CD4-positive, alpha-beta T cell (primary cell): Measurements from ENCODE around the gene STUB1. TPM values are rescaled to one million over a fixed set of nuclear protein-coding genes. Genes with fewer than 3 reads are reported as not detected.

Experiments
- ATAC-seq: fragments of 200-7000 bp; cut with Tn5 transposase; one replicate; pipeline ENCODE4 v1.10.0; 2022; ENCODE audit warnings: mild to moderate bottlenecking; ENCODE audit not compliant: poor library complexity
- CTCF ChIA-PET: fragments of 350-600 bp; sonication (Branson Sonifier 250); formaldehyde crosslinking; loops from one replicate; lab custom pipeline; 2021; ENCODE audit warnings: antibody characterized with exemption, inconsistent platforms; lab: Charles Lee
- POLR2A ChIA-PET: fragments of 350-600 bp; sonication (Branson Sonifier 250); formaldehyde crosslinking; loops from one replicate; lab custom pipeline; 2021; ENCODE audit warnings: antibody characterized with exemption, inconsistent platforms; lab: Charles Lee
- DNase-seq, 14 experiments: peaks; one replicate each; pipeline ENCODE4 v3.0.0-alpha.2; 2013 to 2020; ENCODE audit warnings: mixed read lengths in 2 of 14
- H3K27ac ChIP-seq, 2 donors: one replicate each; pipeline versions ENCODE4 v1.5.1 to v1.7.0; 2013; ENCODE audit warnings: low read length in 2 of 2, low read depth in 1 of 2, mild to moderate bottlenecking in 1 of 2
- H3K27me3 ChIP-seq, 2 experiments: 1 replicate in 1 of 2; 2 replicates in 1 of 2; pipeline versions ENCODE4 v1.6.1 to v1.7.0; 2013; ENCODE audit warnings: low read length in 2 of 2, control low read depth in 1 of 2, mild to moderate bottlenecking in 1 of 2, moderate library complexity in 1 of 2; ENCODE audit not compliant: insufficient read depth in 2 of 2, control insufficient read depth in 1 of 2
- H3K36me3 ChIP-seq: one replicate; pipeline ENCODE4 v1.6.1; 2013; ENCODE audit warnings: low read length, control low read depth; ENCODE audit not compliant: insufficient read depth
- H3K4me1 ChIP-seq: one replicate; pipeline ENCODE4 v1.6.1; 2013; ENCODE audit warnings: low read length, control low read depth; ENCODE audit not compliant: insufficient read depth
- H3K4me3 ChIP-seq: one replicate; pipeline ENCODE4 v1.5.1; 2013; ENCODE audit warnings: mild to moderate bottlenecking, low read length, moderate library complexity
- H3K9me3 ChIP-seq, 2 experiments: 1 replicate in 1 of 2; 2 replicates in 1 of 2; pipeline versions ENCODE4 v1.6.1 to v1.7.0; 2013; ENCODE audit warnings: low read length in 2 of 2, mild to moderate bottlenecking in 2 of 2, control low read depth in 1 of 2, moderate library complexity in 1 of 2; ENCODE audit not compliant: control insufficient read depth in 1 of 2, insufficient read depth in 1 of 2
- H3K27ac Mint-ChIP-seq: one replicate; pipeline ENCODE4 v1.8.0; 2020; ENCODE audit warnings: mixed read lengths
- H3K27me3 Mint-ChIP-seq: one replicate; pipeline ENCODE4 v1.8.0; 2021; ENCODE audit warnings: mixed read lengths
- H3K36me3 Mint-ChIP-seq: one replicate; pipeline ENCODE4 v1.8.0; 2021; ENCODE audit warnings: low read depth, mixed read lengths
- H3K4me1 Mint-ChIP-seq: one replicate; pipeline ENCODE4 v1.8.0; 2021; ENCODE audit warnings: low read depth, mixed read lengths
- H3K4me3 Mint-ChIP-seq: one replicate; pipeline ENCODE4 v1.8.0; 2020; ENCODE audit warnings: mild to moderate bottlenecking, mixed read lengths
- H3K9me3 Mint-ChIP-seq: one replicate; pipeline ENCODE4 v1.8.0; 2020; ENCODE audit warnings: mixed read lengths
- CTCF ChIP-seq: fragments of 200-600 bp; IDR thresholded peaks from one replicate; pipeline ENCODE4 v1.8.0; 2022; ENCODE audit warnings: antibody characterized with exemption, mild to moderate bottlenecking
- intact Hi-C, 2 experiments: fragments of 100-400 bp; cut with DNase I in 1 of 2; cut with micrococcal nuclease in 1 of 2; formaldehyde crosslinking; loops; one replicate each; pipeline versions ENCODE4 v1.15.1 to v1.9.0; 2023 to 2025; cut with DNase I, micrococcal nuclease
- total RNA-seq, 174 experiments: library from RNA in 2 of 174; stranded (reverse) in 2 of 174; gene quantifications; one replicate each; pipeline ENCODE4 v1.2.3 and lab custom pipeline; 2021 to 2026

STUB1 gene
- total RNA-seq, 2 experiments from 2014 or later: 46.9 to 53.9 TPM

- H3K27ac ChIP-seq: no peak overlapping the region
- H3K27ac Mint-ChIP-seq: no peak overlapping the region
Measured at GRCh38 chr16:634996-635395, 45.2 kb upstream of the STUB1 start.

GRCh38 chr16:635573-636205 lies 44.5 kb upstream of the STUB1 start:
- Mint-ChIP-seq H3K27me3 (peaks cover 6% of the 10 kb centered on the region), H3K27ac (peak overlapping the region; percentile 100), H3K4me1 (peaks cover 8% of the 10 kb centered on the region), H3K4me3 (peak overlapping the region; percentile 45), H3K36me3 (peaks cover 9% of the 10 kb centered on the region), H3K9me3 (no peaks in the 10 kb centered on the region)
- intact Hi-C loops: loop anchor here (1.0 to 2.0 kb wide), 5 partner anchors 46 to 108 kb away; partner anchors contain the start of genes CAPN15 (in 1 of the 2), JMJD8 (in 1 of the 2) and PIGQ (in 1 of the 2)
- POLR2A ChIA-PET: interaction anchor here (1.0 to 3.0 kb wide), 20 partner anchors 12 to 1571 kb away, joined by 3 to 18 read pairs (median 4); partner anchors contain the start of genes ANTKMT, CAPN15, DECR2 and FAM234A
- Histone ChIP-seq H3K27me3 (no peaks in the 10 kb centered on the region), H3K4me3 (peak overlapping the region; percentile 73), H3K9me3 (peaks cover 0 to 10% of the 10 kb centered on the region in 2 experiments), H3K27ac (peak overlapping the region in 1 of 2 donors; percentile 82), H3K36me3 (no peaks in the 10 kb centered on the region), H3K4me1 (peaks cover 37% of the 10 kb centered on the region)
- no peak for ATAC-seq
- peak in 2 of 14 experiments; percentile 36 to 57 for DNase-seq
- no peak for TF ChIP-seq CTCF
- CTCF ChIA-PET: interaction anchor here (1.3 to 1.5 kb wide), 4 partner anchors 12 to 108 kb away, joined by 3 to 6 read pairs (median 4); partner anchors contain the start of genes CAPN15 and WDR90

More at GRCh38 chr16:634996-635395, 45.2 kb upstream of the STUB1 start:
- no peak for TF ChIP-seq CTCF
- intact Hi-C loops: no loop called here
- H3K4me3 ChIP-seq: peak overlapping the region; percentile 73
- peaks cover 36% of the 10 kb centered on the region for H3K4me1 ChIP-seq
- H3K27me3 ChIP-seq: no peaks in the 10 kb centered on the region
- ChIA-PET POLR2A (no interaction called here), CTCF (no interaction called here)
- Mint-ChIP-seq H3K27me3 (peaks cover 6% of the 10 kb centered on the region), H3K4me3 (peak overlapping the region; percentile 81), H3K36me3 (peaks cover 9% of the 10 kb centered on the region), H3K9me3 (no peaks in the 10 kb centered on the region), H3K4me1 (peaks cover 8% of the 10 kb centered on the region)
- DNase-seq (no peak), ATAC-seq (no peak)
- H3K36me3 ChIP-seq: no peaks in the 10 kb centered on the region
- peaks cover 0 to 10% of the 10 kb centered on the region in 2 experiments for H3K9me3 ChIP-seq

- Mint-ChIP-seq H3K36me3 (peaks cover 9% of the 10 kb centered on the region), H3K4me1 (peaks cover 8% of the 10 kb centered on the region), H3K27ac (peak within 1 kb of the TSS; percentile 100), H3K27me3 (peaks cover 6% of the 10 kb centered on the region), H3K9me3 (no peaks in the 10 kb centered on the region), H3K4me3 (peak within 1 kb of the TSS; percentile 99)
- POLR2A ChIA-PET: interaction anchor here (0.8 to 3.0 kb wide), 25 partner anchors 9 to 1570 kb away, joined by 3 to 18 read pairs (median 3); partner anchors contain the start of genes ANTKMT, CAPN15, CHTF18 and DECR2
- Histone ChIP-seq H3K4me3 (peak within 1 kb of the TSS; percentile 73), H3K9me3 (peaks cover 0 to 10% of the 10 kb centered on the region in 2 experiments), H3K4me1 (peaks cover 38% of the 10 kb centered on the region), H3K27me3 (no peaks in the 10 kb centered on the region), H3K36me3 (no peaks in the 10 kb centered on the region), H3K27ac (peak within 1 kb of the TSS; percentile 82 to 86)
- TF ChIP-seq CTCF: no peak
- CTCF ChIA-PET: interaction anchor here (0.7 to 1.5 kb wide), 6 partner anchors 12 to 284 kb away, joined by 3 to 6 read pairs (median 4); partner anchors contain the start of genes AXIN1, CAPN15 and WDR90
- intact Hi-C loops: loop anchor here (1.0 to 2.0 kb wide), 5 partner anchors 47 to 109 kb away; partner anchors contain the start of genes CAPN15 (in 1 of the 2), JMJD8 (in 1 of the 2) and PIGQ (in 1 of the 2)
- ATAC-seq: peak; percentile 85
- peak; percentile 88 to 97 (median 92) for DNase-seq
Measured at GRCh38 chr16:636206-637080, 43.8 kb upstream of the STUB1 start, which contains the start of gene METTL26. METTL26 (minus strand) TSS chr16:636305; CDS start chr16:636290, 15 bp downstream.
